ENCODE results near the gene PDZRN3. TPM values are rescaled to one million over a fixed set of nuclear protein-coding genes. Genes with fewer than 3 reads are reported as not detected.

Gene PDZRN3
- total RNA-seq, 8 experiments from 2014 or later, result 13.0 to 99.9 (median 18.9) TPM

DNA sequence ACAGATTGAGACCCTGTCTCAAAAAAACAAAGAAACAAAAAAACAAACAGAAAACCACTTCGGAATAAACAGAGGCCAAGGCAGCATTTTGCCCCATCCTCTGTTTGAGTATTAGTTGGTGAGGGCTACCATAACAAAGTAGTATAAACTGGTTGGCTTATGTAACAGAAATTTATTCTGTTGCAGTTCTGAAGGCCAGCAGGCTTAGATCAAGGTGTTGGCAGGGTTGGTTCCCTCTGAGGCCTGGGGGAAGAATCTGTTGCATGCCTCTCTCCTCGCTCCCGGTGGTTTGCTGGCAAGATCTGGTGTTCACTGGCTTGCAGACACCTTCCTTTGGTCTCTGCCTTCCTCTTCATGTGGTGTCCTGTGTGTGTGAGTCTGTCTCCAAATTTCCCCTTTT is 261.6 kb downstream of the PDZRN3 start:
- no peak for ATAC-seq (replicated peaks in 6 of 8)
- 83 to 89% (median 84%) methylated on average over 1 to 3 of the region's 3 CpGs; no CpG with 5 or more reads in 6 of the 10 experiments for WGBS, 10 experiments
- Histone ChIP-seq H3K4me3 (no peak overlapping the region), H3K4me1 (replicated peaks in 1 of 2) (no peaks in the 10 kb centered on the region), H3K27ac (no peak overlapping the region)
- in situ Hi-C loops (cut with MboI; ENCODE audit: low pct_unique_long_range_greater_than_20kb in 2 of 9, low sequenced_read_pairs in 9 of 9, unreplicated experiment in 9 of 9), result no loop called here

- ATAC-seq (replicated peaks in 6 of 8), result no peak
- WGBS, 10 experiments, result 4 to 100% (median 70%) methylated on average over 1 to 3 of the region's 3 CpGs
- Histone ChIP-seq H3K27ac (no peak overlapping the region), H3K4me1 (replicated peaks in 1 of 2) (no peaks in the 10 kb centered on the region), H3K4me3 (no peak overlapping the region)
- in situ Hi-C loops (cut with MboI; ENCODE audit: low pct_unique_long_range_greater_than_20kb in 2 of 9, low sequenced_read_pairs in 9 of 9, unreplicated experiment in 9 of 9), result no loop called here
Observed at GRCh38 chr3:73361591-73361990, 263.1 kb downstream of the PDZRN3 start.

GRCh38 chr3:73353649-73354217 is 271.0 kb downstream of the PDZRN3 start:
- WGBS, 10 experiments, result 44 to 100% (median 77%) methylated on average over 1 to 4 of the region's 7 CpGs; no CpG with 5 or more reads in 4 of the 10 experiments
- Histone ChIP-seq H3K4me1 (replicated peaks in 1 of 2) (peaks cover 11 to 16% of the 10 kb centered on the region in 2 donors), H3K27ac (peak overlapping the region in 1 of 2 donors; percentile 44), H3K4me3 (no peak overlapping the region)
- peak in 3 of 8 experiments; percentile 24 to 60 (median 48) for ATAC-seq (replicated peaks in 6 of 8)
- in situ Hi-C loops (cut with MboI; ENCODE audit: low pct_unique_long_range_greater_than_20kb in 2 of 9, low sequenced_read_pairs in 9 of 9, unreplicated experiment in 9 of 9), result no loop called here

GRCh38 chr3:73352841-73353645 is 271.7 kb downstream of the PDZRN3 start:
- in situ Hi-C loops (cut with MboI; ENCODE audit: low pct_unique_long_range_greater_than_20kb in 2 of 9, low sequenced_read_pairs in 9 of 9, unreplicated experiment in 9 of 9), result no loop called here
- Histone ChIP-seq H3K27ac (peak overlapping the region in 1 of 2 donors; percentile 44), H3K4me1 (replicated peaks in 1 of 2) (peaks cover 11 to 16% of the 10 kb centered on the region in 2 donors), H3K4me3 (no peak overlapping the region)
- 20 to 71% (median 50%) methylated on average over 2 to 8 of the region's 8 CpGs; no CpG with 5 or more reads in 1 of the 10 experiments for WGBS, 10 experiments
- ATAC-seq (replicated peaks in 6 of 8), result peak in 3 of 8 experiments; percentile 20 to 52 (median 35)

DNA sequence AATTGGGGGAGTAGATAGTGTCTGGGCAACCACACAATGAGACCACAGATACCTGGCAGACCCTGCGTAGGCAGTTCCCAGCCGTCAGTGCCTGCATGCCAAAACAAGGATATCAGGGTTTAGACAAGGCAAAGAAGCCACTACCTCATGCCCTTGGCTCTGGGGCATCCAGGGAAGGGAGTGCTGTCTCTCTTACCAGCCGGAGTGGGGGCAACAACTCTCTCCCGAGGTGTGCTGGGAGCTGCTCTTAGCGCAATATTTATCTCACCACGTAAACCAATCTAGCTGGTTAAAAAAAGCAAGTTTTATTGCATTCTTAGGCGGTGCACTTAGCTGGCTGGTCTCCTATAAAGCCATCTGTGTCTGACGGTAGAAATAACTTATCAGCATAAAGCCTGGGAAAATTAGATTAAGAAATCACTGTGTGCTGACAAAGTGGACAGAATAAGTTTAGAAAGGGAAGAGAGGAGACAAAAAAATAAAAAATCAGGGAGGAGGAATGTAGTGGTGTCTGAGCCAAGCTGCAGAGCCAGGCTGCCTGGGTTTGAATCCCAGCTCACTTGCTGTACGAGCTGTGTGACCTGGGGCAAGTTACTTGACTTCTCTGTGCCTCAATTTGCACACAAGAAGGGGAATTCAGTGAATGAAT is 273.2 kb downstream of the PDZRN3 start:
- in situ Hi-C loops (cut with MboI; ENCODE audit: low pct_unique_long_range_greater_than_20kb in 2 of 9, low sequenced_read_pairs in 9 of 9, unreplicated experiment in 9 of 9), result no loop called here

GRCh38 chr3:73350996-73351395 is 273.7 kb downstream of the PDZRN3 start:
- ATAC-seq (replicated peaks in 6 of 8), result no peak
- H3K4me3 ChIP-seq, result no peak overlapping the region
- 60 to 100% (median 85%) methylated on average over 1 to 6 of the region's 6 CpGs; no CpG with 5 or more reads in 2 of the 10 experiments for WGBS, 10 experiments
- in situ Hi-C loops (cut with MboI; ENCODE audit: low pct_unique_long_range_greater_than_20kb in 2 of 9, low sequenced_read_pairs in 9 of 9, unreplicated experiment in 9 of 9), result no loop called here
- peaks cover 11 to 16% of the 10 kb centered on the region in 2 donors for H3K4me1 ChIP-seq (replicated peaks in 1 of 2)
- no peak overlapping the region for H3K27ac ChIP-seq

More for the DNA sequence above, 273.2 kb downstream of the PDZRN3 start:
- WGBS, 10 experiments, result 0 to 100% (median 83%) methylated on average over 1 to 8 of the region's 9 CpGs
- Histone ChIP-seq H3K4me3 (no peak overlapping the region), H3K27ac (no peak overlapping the region), H3K4me1 (replicated peaks in 1 of 2) (peaks cover 11 to 16% of the 10 kb centered on the region in 2 donors)
- peak in 1 of 8 experiments; percentile 23 for ATAC-seq (replicated peaks in 6 of 8)

- H3K4me1 ChIP-seq (replicated peaks in 1 of 2), result peaks cover 11 to 16% of the 10 kb centered on the region in 2 donors
- in situ Hi-C loops (cut with MboI; ENCODE audit: low pct_unique_long_range_greater_than_20kb in 2 of 9, low sequenced_read_pairs in 9 of 9, unreplicated experiment in 9 of 9), result no loop called here
- H3K4me3 ChIP-seq, result no peak overlapping the region
- WGBS, 10 experiments, result 53 to 100% (median 73%) methylated on average over 2 to 4 of the region's 4 CpGs; no CpG with 5 or more reads in 5 of the 10 experiments
- ATAC-seq (replicated peaks in 6 of 8), result peak in 4 of 8 experiments; percentile 38 to 66 (median 52)
- H3K27ac ChIP-seq, result no peak overlapping the region
Observed at GRCh38 chr3:73349657-73350056, 275.1 kb downstream of the PDZRN3 start.

DNA sequence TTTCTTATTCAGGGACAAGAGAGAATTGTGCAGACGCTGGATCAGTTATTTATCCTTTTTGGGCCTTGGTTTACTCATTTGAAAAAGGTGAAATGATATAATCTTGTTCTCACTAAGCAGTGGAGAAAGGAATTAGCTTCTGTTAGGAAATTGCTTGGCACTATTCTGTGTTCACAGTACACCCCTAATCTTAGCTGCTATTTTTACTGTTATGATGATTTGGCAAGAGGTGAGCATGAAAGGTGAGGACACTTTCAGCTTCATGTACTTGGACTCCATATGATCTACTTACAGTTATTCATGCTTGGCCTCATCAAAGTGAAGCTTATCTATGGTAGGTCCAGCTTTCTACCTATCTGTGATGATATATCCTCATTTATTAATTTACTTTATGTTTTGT is 282.7 kb downstream of the PDZRN3 start:
- 86 to 100% (median 100%) methylated on average over 1 of the region's 1 CpG; no CpG with 5 or more reads in 6 of the 10 experiments for WGBS, 10 experiments
- Histone ChIP-seq H3K4me1 (replicated peaks in 1 of 2) (peaks cover 5 to 18% of the 10 kb centered on the region in 2 donors), H3K27ac (peak overlapping the region in 1 of 2 donors; percentile 15), H3K4me3 (no peak overlapping the region)
- in situ Hi-C loops (cut with MboI; ENCODE audit: low pct_unique_long_range_greater_than_20kb in 2 of 9, low sequenced_read_pairs in 9 of 9, unreplicated experiment in 9 of 9), result no loop called here
- no peak for ATAC-seq (replicated peaks in 6 of 8)

DNA sequence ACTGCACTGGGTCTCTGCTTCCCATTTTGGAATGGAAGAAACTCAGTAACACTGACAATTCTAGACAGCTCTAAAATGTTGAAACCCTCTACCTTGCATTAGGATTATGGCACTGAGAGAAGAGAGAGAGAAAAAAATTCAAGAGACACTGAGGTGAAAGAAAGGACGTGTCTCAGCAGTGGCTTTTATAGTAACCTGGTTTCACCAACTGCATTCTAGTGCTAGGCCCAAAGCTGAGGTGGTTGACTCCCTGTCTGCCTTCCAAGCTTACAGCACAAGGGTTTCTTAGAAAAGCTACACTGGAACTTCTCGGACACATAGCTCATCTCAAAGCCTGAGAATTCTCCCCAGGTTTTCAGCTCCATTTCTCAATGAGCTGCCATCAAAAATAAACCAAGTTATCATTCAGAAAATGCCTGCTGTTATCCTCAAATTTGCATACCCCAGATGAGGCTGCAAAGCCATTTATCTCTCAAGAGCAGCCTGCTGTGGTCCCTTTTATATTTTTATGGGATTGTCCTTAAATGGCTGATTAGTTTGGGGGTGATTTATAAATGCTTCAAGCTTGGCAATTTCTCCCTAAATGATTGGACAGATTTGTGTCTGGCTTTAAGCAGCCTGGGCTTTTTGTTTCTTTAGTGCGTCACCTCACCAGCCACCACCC is 283.3 kb downstream of the PDZRN3 start:
- Histone ChIP-seq H3K27ac (peak overlapping the region in 1 of 2 donors; percentile 15), H3K4me3 (no peak overlapping the region), H3K4me1 (replicated peaks in 1 of 2) (peaks cover 5 to 18% of the 10 kb centered on the region in 2 donors)
- peak in 3 of 8 experiments; percentile 28 to 36 (median 32) for ATAC-seq (replicated peaks in 6 of 8)
- 30 to 76% (median 57%) methylated on average over 2 to 3 of the region's 3 CpGs; no CpG with 5 or more reads in 3 of the 10 experiments for WGBS, 10 experiments
- in situ Hi-C loops (cut with MboI; ENCODE audit: low pct_unique_long_range_greater_than_20kb in 2 of 9, low sequenced_read_pairs in 9 of 9, unreplicated experiment in 9 of 9), result no loop called here

DNA sequence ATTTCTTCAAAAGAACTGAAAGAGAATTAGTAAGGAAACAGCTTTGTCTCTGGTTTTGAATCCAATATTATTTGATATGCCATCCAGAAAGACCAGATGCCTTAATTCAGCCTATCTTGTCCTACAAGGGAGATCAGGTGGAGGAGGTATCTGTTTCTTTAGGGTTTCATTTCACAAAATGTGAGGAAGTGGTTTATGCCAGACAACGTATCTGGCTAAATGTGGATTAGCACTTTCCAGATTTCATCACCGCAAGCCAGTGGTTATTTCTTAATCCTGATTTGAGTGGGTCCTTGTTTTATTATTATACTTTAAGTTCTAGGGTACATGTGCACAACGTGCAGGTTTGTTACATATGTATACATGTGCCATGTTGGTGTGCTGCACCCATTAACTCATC is 292.2 kb downstream of the PDZRN3 start:
- ATAC-seq (replicated peaks in 6 of 8), result no peak
- Histone ChIP-seq H3K27ac (no peak overlapping the region), H3K4me1 (replicated peaks in 1 of 2) (no peaks in the 10 kb centered on the region), H3K4me3 (no peak overlapping the region)
- in situ Hi-C loops (cut with MboI; ENCODE audit: low pct_unique_long_range_greater_than_20kb in 2 of 9, low sequenced_read_pairs in 9 of 9, unreplicated experiment in 9 of 9), result no loop called here
- 17 to 100% (median 80%) methylated on average over 1 of the region's 3 CpGs; no CpG with 5 or more reads in 7 of the 10 experiments for WGBS, 10 experiments
